Neural progenitor cell (in vitro differentiated cells): ENCODE measurements around the gene PIK3CB.

Source experiments
- CTCF ChIP-seq: fragments of 200-600 bp; sonication (generic); IDR thresholded peaks from 2 replicates; pipeline ENCODE4 v1.5.1; 2017; ENCODE audit warnings: antibody characterized with exemption, mild to moderate bottlenecking
- EZH2 ChIP-seq: fragments of 200-600 bp; sonication (generic); IDR thresholded peaks from 2 replicates; pipeline ENCODE4 v1.6.1; 2017; ENCODE audit warnings: antibody characterized with exemption, mild to moderate bottlenecking, moderate library complexity
- EZH2phosphoT487 ChIP-seq: fragments of 200-600 bp; sonication (generic); IDR thresholded peaks from 2 replicates; pipeline ENCODE4 v1.6.1; 2017; ENCODE audit warnings: antibody characterized with exemption

GRCh38 chr3:138835397-138835757 lies 649 bp upstream of the PIK3CB start:
- TF ChIP-seq CTCF = no peak
- no peak for TF ChIP-seq EZH2
- no peak for TF ChIP-seq EZH2phosphoT487
